IPS-20b (cell line): Measurements from ENCODE around the gene FN3K.
A peak's percentile ranks its signal among the peaks of the same experiment; 100 is the strongest.

Source experiments
- H3K27ac ChIP-seq: one replicate; pipeline ENCODE4 v1.5.1; 2013; ENCODE audit warnings: low read length
- H3K27me3 ChIP-seq: 2 replicates; pipeline ENCODE4 v1.6.1; 2013; ENCODE audit warnings: mild to moderate bottlenecking, low read length, inconsistent platforms; ENCODE audit not compliant: insufficient read depth
- H3K36me3 ChIP-seq: 2 replicates; pipeline ENCODE4 v1.6.1; 2013; ENCODE audit warnings: low read depth, mild to moderate bottlenecking, inconsistent platforms, low read length, moderate library complexity; ENCODE audit not compliant: insufficient read depth
- H3K4me1 ChIP-seq: 2 replicates; pipeline ENCODE4 v1.6.1; 2013; ENCODE audit warnings: mild to moderate bottlenecking, control low read depth, inconsistent platforms, low read length, moderate library complexity; ENCODE audit not compliant: insufficient read depth
- H3K4me3 ChIP-seq: 2 replicates; pipeline ENCODE4 v1.5.1; 2013; ENCODE audit warnings: mild to moderate bottlenecking, low read length, inconsistent platforms
- H3K9ac ChIP-seq: 2 replicates; pipeline ENCODE4 v1.6.1; 2013; ENCODE audit warnings: low read depth, mild to moderate bottlenecking, inconsistent platforms, low read length, moderate library complexity
- H3K9me3 ChIP-seq: 2 replicates; pipeline ENCODE4 v1.6.1; 2013; ENCODE audit warnings: mild to moderate bottlenecking, low read depth, low read length, inconsistent platforms; ENCODE audit not compliant: insufficient read depth

FN3K gene

GRCh38 chr17:82705756-82706155, 29.7 kb upstream of the FN3K start:
- Histone ChIP-seq H3K27ac (no peak overlapping the region), H3K27me3 (0 out of 2 replicates have a peak, but pooled peaks cover under 1% of the 10 kb centered on the region), H3K4me3 (no peak overlapping the region), H3K4me1 (no peaks in the 10 kb centered on the region), H3K36me3 (no peaks in the 10 kb centered on the region), H3K9me3 (no peaks in the 10 kb centered on the region), H3K9ac (no peak overlapping the region)

GRCh38 chr17:82709024-82709675, 26.3 kb upstream of the FN3K start:
- Histone ChIP-seq H3K27me3 (no peaks in the 10 kb centered on the region), H3K4me3 (no peak overlapping the region), H3K9me3 (no peaks in the 10 kb centered on the region), H3K9ac (no peak overlapping the region), H3K27ac (no peak overlapping the region), H3K4me1 (no peaks in the 10 kb centered on the region), H3K36me3 (no peaks in the 10 kb centered on the region)

GRCh38 chr17:82709676-82710498, 25.5 kb upstream of the FN3K start:
- Histone ChIP-seq H3K4me3 (no peak overlapping the region), H3K9ac (no peak overlapping the region), H3K27ac (no peak overlapping the region), H3K36me3 (no peaks in the 10 kb centered on the region), H3K27me3 (no peaks in the 10 kb centered on the region), H3K9me3 (no peaks in the 10 kb centered on the region), H3K4me1 (no peaks in the 10 kb centered on the region)

GRCh38 chr17:82710499-82711232, 24.7 kb upstream of the FN3K start:
- Histone ChIP-seq H3K9me3 (no peaks in the 10 kb centered on the region), H3K9ac (no peak overlapping the region), H3K27me3 (peaks cover 4% of the 10 kb centered on the region; the same call in 1 of the 2 replicates), H3K36me3 (no peaks in the 10 kb centered on the region), H3K4me1 (peaks cover under 1% of the 10 kb centered on the region; the same call in 1 of the 2 replicates), H3K4me3 (no peak overlapping the region), H3K27ac (no peak overlapping the region)

GRCh38 chr17:82713071-82713723, 22.2 kb upstream of the FN3K start:
- Histone ChIP-seq H3K9me3 (no peaks in the 10 kb centered on the region), H3K4me3 (no peak overlapping the region), H3K27me3 (peaks cover 5% of the 10 kb centered on the region; the same call in 1 of the 2 replicates), H3K4me1 (peaks cover 2% of the 10 kb centered on the region; the same call in 1 of the 2 replicates), H3K27ac (no peak overlapping the region), H3K9ac (no peak overlapping the region), H3K36me3 (no peaks in the 10 kb centered on the region)

GRCh38 chr17:82716203-82717010, 19.0 kb upstream of the FN3K start, which contains the start of gene FN3KRP:
Gene FN3KRP (plus strand): TSS chr17:82716706. CDS start chr17:82716756, 50 bp downstream.
- H3K9me3 ChIP-seq, result no peaks in the 10 kb centered on the region
- H3K9ac ChIP-seq, result peak within 1 kb of the TSS; percentile 74; the same call in 1 of the 2 replicates
- H3K4me1 ChIP-seq, result peaks cover 2% of the 10 kb centered on the region; the same call in 1 of the 2 replicates
- H3K27ac ChIP-seq, result no peak within 1 kb of the TSS
- H3K36me3 ChIP-seq, result peaks cover 5% of the 10 kb centered on the region; the same call in 1 of the 2 replicates
- H3K27me3 ChIP-seq, result peaks cover 5% of the 10 kb centered on the region; the same call in 1 of the 2 replicates
- H3K4me3 ChIP-seq, result peak within 1 kb of the TSS; percentile 90

- peaks cover 2% of the 10 kb centered on the region; the same call in 1 of the 2 replicates for H3K4me1 ChIP-seq
- H3K27me3 ChIP-seq, result peaks cover 5% of the 10 kb centered on the region; the same call in 1 of the 2 replicates
- no peak overlapping the region for H3K4me3 ChIP-seq
- H3K9me3 ChIP-seq, result no peaks in the 10 kb centered on the region
- H3K36me3 ChIP-seq, result peaks cover 16% of the 10 kb centered on the region
- H3K27ac ChIP-seq, result no peak overlapping the region
- no peak overlapping the region for H3K9ac ChIP-seq
These were observed 16.3 kb upstream of the FN3K start for GRCh38 chr17:82718986-82719685.

- H3K27me3 ChIP-seq, result peaks cover 5% of the 10 kb centered on the region; the same call in 1 of the 2 replicates
- no peak overlapping the region for H3K27ac ChIP-seq
- no peak overlapping the region for H3K9ac ChIP-seq
- peaks cover 2% of the 10 kb centered on the region; the same call in 1 of the 2 replicates for H3K4me1 ChIP-seq
- H3K36me3 ChIP-seq, result peaks cover 16% of the 10 kb centered on the region
- no peaks in the 10 kb centered on the region for H3K9me3 ChIP-seq
- H3K4me3 ChIP-seq, result no peak overlapping the region
These were observed 15.2 kb upstream of the FN3K start for GRCh38 chr17:82720204-82720603.

- Histone ChIP-seq H3K9me3 (no peaks in the 10 kb centered on the region), H3K27me3 (no peaks in the 10 kb centered on the region), H3K9ac (no peak overlapping the region), H3K27ac (no peak overlapping the region), H3K36me3 (peaks cover 29% of the 10 kb centered on the region), H3K4me1 (no peaks in the 10 kb centered on the region), H3K4me3 (no peak overlapping the region)
These were observed 12.9 kb upstream of the FN3K start for GRCh38 chr17:82722341-82723013.
